Keratinocyte (primary cell): ENCODE measurements around the gene HEPACAM. TPM values are rescaled to one million over a fixed set of nuclear protein-coding genes. Genes with fewer than 3 reads are reported as not detected.

Experiments
- DNase-seq: peaks from one replicate; pipeline ENCODE4 v3.0.0-alpha.2; 2011; ENCODE audit warnings: low read depth, missing footprints, low spot score
- FAIRE-seq: peaks from 2 replicates; lab custom pipeline; 2011; peaks lifted over from hg19 to GRCh38; lab: Jason Lieb, UNC
- H2AFZ ChIP-seq: 2 replicates; pipeline ENCODE4 v1.6.0; 2012; ENCODE audit warnings: low read length, control low read depth, inconsistent platforms; ENCODE audit not compliant: control insufficient read depth
- H3K27ac ChIP-seq: 2 replicates; pipeline ENCODE4 v1.5.1; 2011; ENCODE audit warnings: low read length; ENCODE audit not compliant: control insufficient read depth, insufficient read depth
- H3K27me3 ChIP-seq: 3 replicates; pipeline ENCODE4 v1.6.0; 2011; ENCODE audit warnings: low read length; ENCODE audit not compliant: control insufficient read depth, insufficient read depth; ENCODE audit errors: extremely low read depth
- H3K36me3 ChIP-seq, 2 experiments: 2 replicates in 1 of 2; 3 replicates in 1 of 2; pipeline ENCODE4 v1.5.1; 2011; ENCODE audit warnings: low read length in 2 of 2, mild to moderate bottlenecking in 1 of 2; ENCODE audit not compliant: control insufficient read depth in 2 of 2, insufficient read depth in 2 of 2; ENCODE audit errors: extremely low read depth in 1 of 2
- H3K4me1 ChIP-seq: 3 replicates; pipeline ENCODE4 v1.5.1; 2011; ENCODE audit warnings: low read length; ENCODE audit not compliant: control insufficient read depth, insufficient read depth; ENCODE audit errors: extremely low read depth
- H3K4me2 ChIP-seq: 3 replicates; pipeline ENCODE4 v1.6.0; 2011; ENCODE audit warnings: low read depth, low read length; ENCODE audit not compliant: control insufficient read depth, insufficient read depth; ENCODE audit errors: extremely low read depth
- H3K4me3 ChIP-seq, 3 experiments: fragments of 200-600 bp in 1 of 3; sonication (generic) in 1 of 3; 2 replicates in 2 of 3; 3 replicates in 1 of 3; pipeline ENCODE4 v1.5.1; 2011 to 2016; ENCODE audit warnings: low read length in 3 of 3, mild to moderate bottlenecking in 3 of 3, control low read depth in 2 of 3, inconsistent platforms in 1 of 3, low read depth in 1 of 3, mixed read lengths in 1 of 3, mixed run types in 1 of 3, moderate library complexity in 1 of 3; ENCODE audit not compliant: control insufficient read depth in 2 of 3, insufficient read depth in 2 of 3; ENCODE audit errors: extremely low read depth in 1 of 3
- H3K79me2 ChIP-seq: 2 replicates; pipeline ENCODE4 v1.6.0; 2012; ENCODE audit warnings: low read length; ENCODE audit not compliant: control insufficient read depth, insufficient read depth
- H3K9ac ChIP-seq: 3 replicates; pipeline ENCODE4 v1.6.0; 2011; ENCODE audit warnings: low read length; ENCODE audit not compliant: control insufficient read depth, insufficient read depth; ENCODE audit errors: extremely low read depth
- H3K9me1 ChIP-seq: 3 replicates; pipeline ENCODE4 v1.6.0; 2011; ENCODE audit warnings: low read length; ENCODE audit not compliant: control insufficient read depth, insufficient read depth; ENCODE audit errors: extremely low read depth
- H3K9me3 ChIP-seq: 2 replicates; pipeline ENCODE4 v1.5.1; 2012; ENCODE audit warnings: low read depth, low read length; ENCODE audit not compliant: control insufficient read depth
- H4K20me1 ChIP-seq: 3 replicates; pipeline ENCODE4 v1.6.0; 2011; ENCODE audit warnings: low read length; ENCODE audit not compliant: control insufficient read depth, insufficient read depth; ENCODE audit errors: extremely low read depth
- EZH2 ChIP-seq: IDR thresholded peaks from one replicate; pipeline ENCODE4 v1.6.1; 2012; ENCODE audit warnings: inconsistent platforms, mild to moderate bottlenecking, low read length, moderate library complexity
- dilution Hi-C: fragments of 300-500 bp; cut with MboI; formaldehyde crosslinking; loops from one replicate; pipeline ENCODE4 v1.7.0; 2020; ENCODE audit warnings: low sequenced_read_pairs; ENCODE audit not compliant: extremely low pct_ligation_motif_present
- polyA plus RNA-seq, 5 experiments: library from polyadenylated mRNA; depleted of rRNA in 3 of 5; stranded (reverse) in 3 of 5; stranded (forward) in 1 of 5; unstranded in 1 of 5; fragments of >200 nt; gene quantifications; 1 replicate in 1 of 5; 2 replicates in 3 of 5; 3 replicates in 1 of 5; pipeline versions ENCODE4 v1.2.1 to v1.2.3, GENCODE V29; 2011 to 2012; ENCODE audit warnings: missing spikeins in 2 of 5, low read depth in 1 of 5, low replicate concordance in 1 of 5
- TF ChIP-seq, protein P1 (sequence below), 3 experiments: IDR thresholded peaks in 1 of 3; conservative IDR thresholded peaks in 1 of 3; optimal IDR thresholded peaks in 1 of 3; 2 replicates in 2 of 3; 3 replicates in 1 of 3; pipeline versions ENCODE3 to v1.5.1; 2011; ENCODE audit warnings: low read length in 3 of 3, mild to moderate bottlenecking in 3 of 3, moderate library complexity in 2 of 3, control low read depth in 1 of 3, inconsistent platforms in 1 of 3; ENCODE audit not compliant: insufficient read depth in 2 of 3; ENCODE audit errors: extremely low read depth in 1 of 3

HEPACAM gene
- polyA plus RNA-seq, 1 donor (not counting 4 experiments of a cell fraction or from before 2014, with no cell fraction given), result not detected

DNA sequence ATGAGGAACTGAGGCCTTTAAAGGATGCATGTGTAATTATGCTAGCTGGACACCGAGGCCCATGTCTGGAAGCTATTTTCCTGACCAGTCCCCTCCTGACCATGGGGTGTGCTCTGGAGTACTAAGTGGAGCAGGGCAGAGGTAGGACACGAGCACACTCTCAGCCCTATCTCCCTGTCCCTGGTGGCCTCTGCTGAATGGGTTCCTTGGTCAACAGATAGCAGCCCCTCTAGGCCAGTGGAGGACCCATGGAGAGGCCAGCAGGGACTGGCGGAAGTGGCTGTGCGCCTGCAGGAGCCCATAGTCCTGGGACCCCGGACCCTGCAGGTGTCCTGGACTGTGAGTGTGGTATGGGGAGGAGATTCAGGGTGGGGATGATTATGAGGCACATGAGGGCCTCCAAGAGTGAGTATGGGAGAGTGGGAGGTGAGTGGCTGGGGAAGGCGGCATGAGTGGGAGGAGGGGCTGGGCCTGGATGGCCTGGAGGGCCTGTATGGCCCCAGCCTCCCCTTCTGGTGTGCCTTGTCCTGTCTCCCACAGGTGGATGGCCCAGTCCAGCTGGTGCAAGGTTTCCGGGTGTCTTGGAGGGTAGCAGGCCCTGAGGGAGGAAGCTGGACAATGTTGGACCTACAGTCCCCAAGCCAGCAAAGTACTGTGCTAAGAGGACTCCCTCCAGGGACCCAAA is 61.1 kb downstream of the HEPACAM start:
- TF ChIP-seq, protein P1, sequence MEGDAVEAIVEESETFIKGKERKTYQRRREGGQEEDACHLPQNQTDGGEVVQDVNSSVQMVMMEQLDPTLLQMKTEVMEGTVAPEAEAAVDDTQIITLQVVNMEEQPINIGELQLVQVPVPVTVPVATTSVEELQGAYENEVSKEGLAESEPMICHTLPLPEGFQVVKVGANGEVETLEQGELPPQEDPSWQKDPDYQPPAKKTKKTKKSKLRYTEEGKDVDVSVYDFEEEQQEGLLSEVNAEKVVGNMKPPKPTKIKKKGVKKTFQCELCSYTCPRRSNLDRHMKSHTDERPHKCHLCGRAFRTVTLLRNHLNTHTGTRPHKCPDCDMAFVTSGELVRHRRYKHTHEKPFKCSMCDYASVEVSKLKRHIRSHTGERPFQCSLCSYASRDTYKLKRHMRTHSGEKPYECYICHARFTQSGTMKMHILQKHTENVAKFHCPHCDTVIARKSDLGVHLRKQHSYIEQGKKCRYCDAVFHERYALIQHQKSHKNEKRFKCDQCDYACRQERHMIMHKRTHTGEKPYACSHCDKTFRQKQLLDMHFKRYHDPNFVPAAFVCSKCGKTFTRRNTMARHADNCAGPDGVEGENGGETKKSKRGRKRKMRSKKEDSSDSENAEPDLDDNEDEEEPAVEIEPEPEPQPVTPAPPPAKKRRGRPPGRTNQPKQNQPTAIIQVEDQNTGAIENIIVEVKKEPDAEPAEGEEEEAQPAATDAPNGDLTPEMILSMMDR (optimal IDR thresholded peaks at IDR 0.05 in 1 of 3, IDR thresholded peaks at IDR 0.05 in 1 of 3, conservative IDR thresholded peaks at IDR 0.05 in 1 of 3; ENCODE audit: extremely low read depth in 1 of 3, insufficient read depth in 2 of 3, low read length in 3 of 3), result no peak
- TF ChIP-seq EZH2, result no peak
- Histone ChIP-seq H3K4me1 (peaks cover 15% of the 10 kb centered on the region), H3K27ac (no peak overlapping the region), H3K9me3 (no peaks in the 10 kb centered on the region), H3K9ac (no peak overlapping the region), H4K20me1 (no peaks in the 10 kb centered on the region), H3K4me2 (no peak overlapping the region), H3K79me2 (no peaks in the 10 kb centered on the region), H2AFZ (no peak overlapping the region), H3K9me1 (no peaks in the 10 kb centered on the region), H3K27me3 (peaks cover 48% of the 10 kb centered on the region), H3K4me3 (no peak overlapping the region), H3K36me3 (no peaks in the 10 kb centered on the region)
- dilution Hi-C loops, result no loop called here
- FAIRE-seq, result no peak
- no peak for DNase-seq

DNA sequence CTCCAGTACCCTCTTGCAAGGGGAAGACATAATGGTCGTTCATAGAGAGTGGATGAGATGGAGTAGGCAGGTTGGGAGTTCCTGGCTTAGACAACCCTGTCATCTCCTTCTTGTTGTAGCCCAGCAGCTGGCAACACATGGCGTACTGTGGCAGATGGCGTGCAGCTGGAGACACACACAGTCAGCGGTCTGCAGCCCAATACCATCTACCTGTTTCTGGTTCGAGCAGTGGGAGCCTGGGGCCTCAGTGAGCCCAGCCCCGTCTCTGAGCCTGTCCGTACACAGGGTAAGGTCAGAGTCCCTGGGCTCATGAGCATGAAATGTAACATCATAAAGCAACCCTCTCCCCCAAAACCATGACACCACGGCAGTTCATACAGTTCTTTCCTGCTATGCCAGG is 61.9 kb downstream of the HEPACAM start:
- H3K4me2 ChIP-seq, result no peak overlapping the region
- no peaks in the 10 kb centered on the region for H3K9me3 ChIP-seq
- H3K9me1 ChIP-seq, result no peaks in the 10 kb centered on the region
- H3K27ac ChIP-seq, result no peak overlapping the region
- H3K79me2 ChIP-seq, result no peaks in the 10 kb centered on the region
- no peaks in the 10 kb centered on the region for H3K36me3 ChIP-seq
- dilution Hi-C loops, result no loop called here
- H3K4me3 ChIP-seq, result no peak overlapping the region
- H3K9ac ChIP-seq, result no peak overlapping the region
- no peak for TF ChIP-seq EZH2
- TF ChIP-seq, protein P1 (optimal IDR thresholded peaks at IDR 0.05 in 1 of 3, IDR thresholded peaks at IDR 0.05 in 1 of 3, conservative IDR thresholded peaks at IDR 0.05 in 1 of 3; ENCODE audit: extremely low read depth in 1 of 3, insufficient read depth in 2 of 3, low read length in 3 of 3), result no peak
- no peak overlapping the region for H2AFZ ChIP-seq
- DNase-seq (no peak), FAIRE-seq (no peak)
- no peaks in the 10 kb centered on the region for H4K20me1 ChIP-seq
- H3K27me3 ChIP-seq, result peaks cover 56% of the 10 kb centered on the region
- H3K4me1 ChIP-seq, result peaks cover 15% of the 10 kb centered on the region
